ENCODE results near the gene RERG.

GRCh38 chr12:15155271-15155670, 65.9 kb downstream of the RERG start:
- TF ChIP-seq CTCF (IDR thresholded peaks at IDR 0.05 in 4 of 5, conservative IDR thresholded peaks at IDR 0.05 in 1 of 5) (no peak), POLR2A (IDR thresholded peaks at IDR 0.05) (no peak)

Measured in gastrocnemius medialis (tissue), 4 donors.